Measurements from ENCODE around the gene CD74. TPM values are rescaled to one million over a fixed set of nuclear protein-coding genes. Genes with fewer than 3 reads are reported as not detected.
"Not testable (repeated sequence)": the region's sequence is repeated elsewhere in the genome, so short reads cannot be mapped to it uniquely, and the experiment has no call there.

The CD74 gene
- total and polyA plus RNA-seq, 5 donors from 2014 or later, result 664 to 1,266 (median 930) TPM

DNA sequence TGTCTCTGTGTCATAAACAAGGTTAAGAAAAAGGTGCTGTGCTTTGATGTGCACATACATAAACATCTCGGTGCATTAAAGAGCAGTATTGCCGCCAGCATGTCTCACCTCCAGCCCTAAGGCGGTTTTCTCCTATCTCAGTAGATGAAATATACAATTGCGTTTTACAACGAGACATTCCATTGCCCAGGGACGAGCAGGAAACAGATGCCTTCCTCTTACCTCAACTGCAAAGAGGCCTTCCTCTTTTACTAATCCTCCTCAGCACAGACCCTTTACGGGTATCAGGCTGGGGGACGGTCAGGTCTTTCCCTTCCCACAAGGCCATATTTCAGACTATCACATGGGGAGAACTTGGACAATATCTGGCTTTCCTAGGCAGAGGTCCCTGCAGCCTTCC is 41.3 kb upstream of the CD74 start:
- not testable (repeated sequence) for H3K9me3 Mint-ChIP-seq; H3K4me3 Mint-ChIP-seq; H3K36me3 ChIP-seq (ENCODE audit: control insufficient read depth, insufficient read depth, low read length); H3K4me3 ChIP-seq (ENCODE audit: low read depth, low read length); ATAC-seq (ENCODE audit: low read depth in 2 of 2); DNase-seq; H3K36me3 Mint-ChIP-seq; H3K4me1 ChIP-seq (ENCODE audit: control insufficient read depth, insufficient read depth, low read length, poor library complexity, severe bottlenecking); H3K27me3 ChIP-seq (ENCODE audit: control insufficient read depth, insufficient read depth, low read length); H3K27ac Mint-ChIP-seq; H3K9me3 ChIP-seq (ENCODE audit: control insufficient read depth in 2 of 2, low read length in 2 of 2); H3K27ac ChIP-seq (ENCODE audit: insufficient read depth, low read length, poor library complexity, severe bottlenecking)
- Mint-ChIP-seq H3K27me3 (peaks cover 16% of the 10 kb centered on the region), H3K4me1 (peaks cover 0 to 21% (median 12%) of the 10 kb centered on the region in 4 donors)

DNA sequence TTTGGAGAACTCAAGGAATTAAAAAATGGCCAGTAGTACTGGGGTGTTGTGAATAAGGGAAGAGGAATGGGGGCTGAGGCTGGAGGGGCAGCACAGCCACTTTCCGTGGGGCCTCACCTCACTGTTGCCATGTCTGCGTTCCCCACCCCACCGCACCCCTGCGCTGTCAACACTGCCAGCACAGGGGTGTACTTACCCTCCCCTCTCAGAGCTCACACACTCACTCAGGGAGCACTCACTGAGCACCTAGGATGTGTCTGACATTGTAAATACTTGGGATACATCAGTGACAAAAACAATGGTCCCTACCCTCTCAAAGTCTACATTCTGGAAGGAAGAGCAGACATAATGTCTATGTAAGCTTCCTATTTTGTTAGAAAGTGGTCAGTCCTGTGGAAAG is 40.2 kb upstream of the CD74 start:
- H3K27me3 Mint-ChIP-seq, result peaks cover 16% of the 10 kb centered on the region
- peaks cover 8% of the 10 kb centered on the region for H3K36me3 Mint-ChIP-seq
- Histone ChIP-seq H3K27me3 (ENCODE audit: control insufficient read depth, insufficient read depth, low read length) (no peaks in the 10 kb centered on the region), H3K36me3 (ENCODE audit: control insufficient read depth, insufficient read depth, low read length) (no peaks in the 10 kb centered on the region), H3K4me3 (ENCODE audit: low read depth, low read length) (no peak overlapping the region), H3K4me1 (ENCODE audit: control insufficient read depth, insufficient read depth, low read length, poor library complexity, severe bottlenecking) (peaks cover 10% of the 10 kb centered on the region), H3K27ac (ENCODE audit: insufficient read depth, low read length, poor library complexity, severe bottlenecking) (no peak overlapping the region), H3K9me3 (ENCODE audit: control insufficient read depth in 2 of 2, low read length in 2 of 2) (no peaks in the 10 kb centered on the region)
- peaks cover 0 to 1% (median 0%) of the 10 kb centered on the region in 7 donors for H3K9me3 Mint-ChIP-seq
- peaks cover 0 to 27% (median 21%) of the 10 kb centered on the region in 4 donors for H3K4me1 Mint-ChIP-seq
- H3K27ac Mint-ChIP-seq, result no peak overlapping the region
- DNase-seq, result no peak
- no peak for ATAC-seq (ENCODE audit: low read depth in 2 of 2)
- peak overlapping the region in 1 of 4 donors; percentile 22 for H3K4me3 Mint-ChIP-seq

DNA sequence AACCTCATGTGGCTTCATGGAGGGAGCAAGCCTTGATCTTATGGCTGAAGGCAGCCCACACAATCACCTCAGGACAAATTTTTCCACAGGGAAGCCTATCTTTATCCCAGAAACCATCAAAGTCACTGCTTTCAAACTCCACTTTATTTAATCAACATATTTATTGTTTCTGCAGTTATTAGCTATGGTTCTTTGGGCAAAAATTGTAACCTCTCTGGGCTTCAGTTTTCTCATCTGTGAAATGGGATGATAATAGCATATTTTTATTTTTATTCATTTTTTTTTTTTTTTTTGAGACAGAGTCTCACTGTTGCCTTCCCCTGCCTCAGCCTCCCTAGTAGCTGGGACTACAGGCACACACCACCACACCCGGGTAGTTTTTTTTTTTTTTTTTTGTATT is 38.9 kb upstream of the CD74 start:
- ATAC-seq (ENCODE audit: low read depth in 2 of 2), result no peak
- Mint-ChIP-seq H3K4me1 (peaks cover 0 to 33% (median 23%) of the 10 kb centered on the region in 4 donors), H3K27ac (no peak overlapping the region), H3K4me3 (peak overlapping the region in 1 of 4 donors; percentile 11), H3K36me3 (peaks cover 19% of the 10 kb centered on the region), H3K9me3 (peaks cover 0 to 1% (median 0%) of the 10 kb centered on the region in 7 donors), H3K27me3 (peaks cover 9% of the 10 kb centered on the region)
- Histone ChIP-seq H3K4me1 (ENCODE audit: control insufficient read depth, insufficient read depth, low read length, poor library complexity, severe bottlenecking) (peaks cover 20% of the 10 kb centered on the region), H3K9me3 (ENCODE audit: control insufficient read depth in 2 of 2, low read length in 2 of 2) (no peaks in the 10 kb centered on the region), H3K27ac (ENCODE audit: insufficient read depth, low read length, poor library complexity, severe bottlenecking) (no peak overlapping the region), H3K36me3 (ENCODE audit: control insufficient read depth, insufficient read depth, low read length) (peaks cover 11% of the 10 kb centered on the region), H3K27me3 (ENCODE audit: control insufficient read depth, insufficient read depth, low read length) (no peaks in the 10 kb centered on the region), H3K4me3 (ENCODE audit: low read depth, low read length) (no peak overlapping the region)
- DNase-seq, result no peak

DNA sequence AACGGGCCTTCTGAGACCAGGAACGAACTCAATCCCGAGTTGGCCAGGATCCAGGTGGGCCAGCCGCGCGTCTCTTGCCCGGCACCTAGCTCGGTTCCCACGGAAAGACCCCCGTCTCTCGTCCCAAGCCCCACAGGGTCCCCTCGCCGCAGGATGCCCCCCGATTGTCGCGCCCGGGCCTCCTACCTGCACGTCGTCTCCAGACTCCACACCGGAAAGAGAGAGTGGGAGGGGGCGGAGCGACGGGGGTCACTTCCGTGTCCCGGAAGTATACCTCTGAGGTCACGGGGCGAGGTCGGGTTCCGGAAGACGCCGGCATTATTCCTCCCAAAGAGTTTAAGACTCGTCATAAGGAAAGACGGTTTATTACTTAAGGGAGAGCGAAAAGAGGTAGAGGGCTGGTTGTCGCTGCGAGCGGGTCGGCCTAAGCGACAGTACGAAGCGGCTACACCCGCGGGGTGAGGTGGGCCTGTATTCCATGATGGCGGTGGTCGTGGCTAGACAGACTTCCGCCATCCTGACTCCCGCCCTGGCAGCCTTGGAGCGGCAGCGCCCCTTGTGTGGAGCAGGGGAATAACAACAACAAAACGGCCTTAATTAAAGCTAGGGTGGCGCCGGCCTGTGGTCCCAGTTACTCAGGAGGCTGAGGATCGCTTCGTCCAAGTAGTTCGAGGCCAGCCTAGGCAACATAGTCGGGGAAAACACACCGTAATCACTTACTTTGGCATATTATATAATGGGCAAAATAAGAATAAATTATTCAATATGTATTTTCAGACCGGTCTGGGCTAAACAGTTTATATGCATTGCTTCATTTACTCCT is 37.0 kb upstream of the CD74 start, which contains the start of gene RPS14:
TSS of gene RPS14 (minus strand) at position 223 of the 823 bp plus-strand sequence. CDS start 2,006 bp downstream, outside the sequence.
- Mint-ChIP-seq H3K36me3 (peaks cover 32% of the 10 kb centered on the region), H3K4me1 (peaks cover 0 to 46% (median 32%) of the 10 kb centered on the region in 4 donors), H3K27me3 (peaks cover 9% of the 10 kb centered on the region), H3K4me3 (peak within 1 kb of the TSS; percentile 94 to 99 (median 98)), H3K27ac (peak within 1 kb of the TSS; percentile 99 to 100 (median 100)), H3K9me3 (peaks cover 0 to 1% (median 0%) of the 10 kb centered on the region in 7 donors)
- no peaks in the 10 kb centered on the region for H3K27me3 ChIP-seq (ENCODE audit: control insufficient read depth, insufficient read depth, low read length)
- ATAC-seq (ENCODE audit: low read depth in 2 of 2) (peak; percentile 91 to 92), DNase-seq (peak; percentile 93 to 98 (median 97))
- H3K9me3 ChIP-seq (ENCODE audit: control insufficient read depth in 2 of 2, low read length in 2 of 2), result no peaks in the 10 kb centered on the region
- H3K27ac ChIP-seq (ENCODE audit: insufficient read depth, low read length, poor library complexity, severe bottlenecking), result peak within 1 kb of the TSS; percentile 98
- peaks cover 24% of the 10 kb centered on the region for H3K4me1 ChIP-seq (ENCODE audit: control insufficient read depth, insufficient read depth, low read length, poor library complexity, severe bottlenecking)
- peaks cover 29% of the 10 kb centered on the region for H3K36me3 ChIP-seq (ENCODE audit: control insufficient read depth, insufficient read depth, low read length)
- H3K4me3 ChIP-seq (ENCODE audit: low read depth, low read length), result peak within 1 kb of the TSS; percentile 87

DNA sequence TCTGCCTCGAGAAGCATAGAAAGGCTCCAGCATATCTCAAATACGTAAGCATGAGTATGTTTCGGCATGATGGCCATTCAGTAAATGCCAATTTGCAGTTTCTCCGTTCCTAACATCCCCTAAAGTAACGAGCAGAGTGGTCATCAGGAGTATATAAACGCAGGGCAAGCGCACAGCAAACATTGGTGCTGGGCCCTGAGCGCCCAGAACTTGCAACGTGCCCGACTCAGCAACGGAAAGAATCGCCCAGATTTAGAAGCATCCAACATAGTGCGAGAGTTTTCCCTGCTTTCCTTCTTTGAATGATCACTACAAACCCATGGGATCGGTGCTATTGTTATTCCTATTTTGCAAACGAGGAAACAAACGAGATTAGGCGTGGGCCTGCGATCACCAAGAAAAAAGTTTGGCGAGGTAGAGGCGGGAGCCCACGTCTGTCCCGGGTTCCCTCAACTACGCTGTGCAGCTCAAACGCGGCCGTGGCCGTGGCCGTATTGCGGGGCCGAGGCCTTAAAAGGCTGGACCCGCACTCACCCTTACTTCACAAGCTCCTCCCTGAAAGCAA is 36.3 kb upstream of the CD74 start:
- Mint-ChIP-seq H3K36me3 (peaks cover 33% of the 10 kb centered on the region), H3K4me1 (peaks cover 0 to 46% (median 32%) of the 10 kb centered on the region in 4 donors), H3K9me3 (peaks cover 0 to 1% (median 0%) of the 10 kb centered on the region in 7 donors), H3K27ac (peak overlapping the region; percentile 99 to 100 (median 100)), H3K27me3 (peaks cover 9% of the 10 kb centered on the region), H3K4me3 (peak overlapping the region; percentile 94 to 99 (median 98))
- DNase-seq (peak in 1 of 3 donors; percentile 40), ATAC-seq (ENCODE audit: low read depth in 2 of 2) (peak; percentile 4 to 12)
- peaks cover 36% of the 10 kb centered on the region for H3K36me3 ChIP-seq (ENCODE audit: control insufficient read depth, insufficient read depth, low read length)
- H3K27me3 ChIP-seq (ENCODE audit: control insufficient read depth, insufficient read depth, low read length), result no peaks in the 10 kb centered on the region
- peaks cover 24% of the 10 kb centered on the region for H3K4me1 ChIP-seq (ENCODE audit: control insufficient read depth, insufficient read depth, low read length, poor library complexity, severe bottlenecking)
- no peaks in the 10 kb centered on the region for H3K9me3 ChIP-seq (ENCODE audit: control insufficient read depth in 2 of 2, low read length in 2 of 2)
- peak overlapping the region; percentile 87 for H3K4me3 ChIP-seq (ENCODE audit: low read depth, low read length)
- H3K27ac ChIP-seq (ENCODE audit: insufficient read depth, low read length, poor library complexity, severe bottlenecking), result peak overlapping the region; percentile 98

DNA sequence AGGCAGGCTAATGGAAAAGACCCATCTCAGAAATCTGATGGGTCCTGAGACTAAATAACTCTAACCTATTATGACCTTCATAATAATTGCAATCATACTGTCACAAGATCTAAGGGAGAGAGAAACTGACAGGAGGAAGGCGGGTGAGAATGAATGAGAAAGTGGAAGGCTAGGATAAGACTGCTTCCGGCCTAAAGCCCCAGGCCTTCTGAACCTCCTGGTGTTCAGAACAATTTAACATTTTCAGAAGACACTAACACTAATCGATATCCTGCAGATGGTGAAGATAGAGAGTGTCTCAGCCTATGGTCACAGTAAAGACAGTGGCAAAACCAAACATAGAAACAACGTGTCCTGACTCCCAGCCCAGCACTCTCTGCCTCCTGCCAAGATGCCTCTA is 35.6 kb upstream of the CD74 start:
- peaks cover 43% of the 10 kb centered on the region for H3K36me3 ChIP-seq (ENCODE audit: control insufficient read depth, insufficient read depth, low read length)
- Mint-ChIP-seq H3K9me3 (peaks cover 0 to 1% (median 0%) of the 10 kb centered on the region in 7 donors), H3K27ac (peak overlapping the region; percentile 99 to 100 (median 100)), H3K4me3 (peak overlapping the region; percentile 94 to 99 (median 98)), H3K36me3 (peaks cover 40% of the 10 kb centered on the region), H3K4me1 (peaks cover 4 to 48% (median 35%) of the 10 kb centered on the region in 4 donors), H3K27me3 (peaks cover 9% of the 10 kb centered on the region)
- DNase-seq, result peak in 1 of 3 donors; percentile 37
- H3K27ac ChIP-seq (ENCODE audit: insufficient read depth, low read length, poor library complexity, severe bottlenecking), result peak overlapping the region; percentile 98
- no peak for ATAC-seq (ENCODE audit: low read depth in 2 of 2)
- H3K4me3 ChIP-seq (ENCODE audit: low read depth, low read length), result peak overlapping the region; percentile 87
- H3K27me3 ChIP-seq (ENCODE audit: control insufficient read depth, insufficient read depth, low read length), result no peaks in the 10 kb centered on the region
- peaks cover 24% of the 10 kb centered on the region for H3K4me1 ChIP-seq (ENCODE audit: control insufficient read depth, insufficient read depth, low read length, poor library complexity, severe bottlenecking)
- no peaks in the 10 kb centered on the region for H3K9me3 ChIP-seq (ENCODE audit: control insufficient read depth in 2 of 2, low read length in 2 of 2)

DNA sequence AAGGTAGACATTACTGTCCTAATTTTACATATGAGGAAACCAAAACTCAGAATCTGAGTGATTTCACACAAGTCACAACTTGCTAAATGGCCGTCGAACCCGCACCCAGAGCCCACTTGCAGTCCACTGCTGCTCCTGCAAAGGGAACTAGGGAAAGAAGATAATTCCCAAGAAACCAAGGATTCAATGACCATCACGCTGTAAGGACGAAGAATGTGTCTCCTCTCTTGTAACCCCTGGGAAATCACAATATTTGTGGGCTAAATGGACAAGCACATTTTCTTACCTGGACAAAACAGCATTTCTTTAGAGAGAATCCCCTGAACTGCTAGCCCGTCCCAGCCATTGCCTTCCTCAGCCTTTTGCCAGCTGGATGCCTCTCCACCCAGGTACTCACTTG is 34.5 kb upstream of the CD74 start:
- DNase-seq (no peak), ATAC-seq (ENCODE audit: low read depth in 2 of 2) (no peak)
- Histone ChIP-seq H3K9me3 (ENCODE audit: control insufficient read depth in 2 of 2, low read length in 2 of 2) (no peaks in the 10 kb centered on the region), H3K36me3 (ENCODE audit: control insufficient read depth, insufficient read depth, low read length) (peaks cover 52% of the 10 kb centered on the region), H3K4me1 (ENCODE audit: control insufficient read depth, insufficient read depth, low read length, poor library complexity, severe bottlenecking) (peaks cover 24% of the 10 kb centered on the region), H3K27me3 (ENCODE audit: control insufficient read depth, insufficient read depth, low read length) (no peaks in the 10 kb centered on the region), H3K4me3 (ENCODE audit: low read depth, low read length) (no peak overlapping the region), H3K27ac (ENCODE audit: insufficient read depth, low read length, poor library complexity, severe bottlenecking) (peak overlapping the region; percentile 98)
- Mint-ChIP-seq H3K4me1 (peaks cover 4 to 51% (median 36%) of the 10 kb centered on the region in 4 donors), H3K9me3 (peaks cover 0 to 1% (median 0%) of the 10 kb centered on the region in 7 donors), H3K36me3 (peaks cover 45% of the 10 kb centered on the region), H3K27ac (peak overlapping the region in 2 of 3 donors; percentile 27 to 100), H3K27me3 (peaks cover 9% of the 10 kb centered on the region), H3K4me3 (peak overlapping the region in 3 of 4 donors; percentile 94 to 99 (median 98))
